ENCODE measurements around the gene SLC3A2. TPM values are rescaled to one million over a fixed set of nuclear protein-coding genes. Genes with fewer than 3 reads are reported as not detected.
A peak's percentile ranks its signal among the peaks of the same experiment; 100 is the strongest.

Gene SLC3A2
- total and polyA plus RNA-seq, 2 of the 13 experiments (the other 11 are each of a cell fraction or from before 2014, with no cell fraction given) = 213 to 226 TPM

GRCh38 chr11:62842171-62842741 is 38.4 kb upstream of the SLC3A2 start (continued):
- TF ChIP-seq ZNF317 (CRISPR knock-in tag; IDR thresholded peaks at IDR 0.05) (no peak), GABPB1 (CRISPR knock-in tag; IDR thresholded peaks at IDR 0.05) (peak; percentile 58), TEAD2 (CRISPR knock-in tag; IDR thresholded peaks at IDR 0.05) (no peak), NR2C2 (CRISPR knock-in tag; IDR thresholded peaks at IDR 0.05; ENCODE audit: borderline replicate concordance) (peak; percentile 11; the same call in 1 of the 2 replicates), ZNF616 (CRISPR knock-in tag; IDR thresholded peaks at IDR 0.05; ENCODE audit: low read depth) (0 out of 2 replicates have a peak, but pooled peaks have one; percentile 39), THRA (CRISPR knock-in tag; IDR thresholded peaks at IDR 0.05; ENCODE audit: borderline replicate concordance) (no peak), TOE1 (CRISPR knock-in tag; IDR thresholded peaks at IDR 0.05) (no peak), ZNF468 (CRISPR knock-in tag; IDR thresholded peaks at IDR 0.05) (no peak), ZNF329 (CRISPR knock-in tag; IDR thresholded peaks at IDR 0.05; ENCODE audit: low read depth) (0 out of 2 replicates have a peak, but pooled peaks have one; percentile 27)
- TF ChIP-seq, protein P1, sequence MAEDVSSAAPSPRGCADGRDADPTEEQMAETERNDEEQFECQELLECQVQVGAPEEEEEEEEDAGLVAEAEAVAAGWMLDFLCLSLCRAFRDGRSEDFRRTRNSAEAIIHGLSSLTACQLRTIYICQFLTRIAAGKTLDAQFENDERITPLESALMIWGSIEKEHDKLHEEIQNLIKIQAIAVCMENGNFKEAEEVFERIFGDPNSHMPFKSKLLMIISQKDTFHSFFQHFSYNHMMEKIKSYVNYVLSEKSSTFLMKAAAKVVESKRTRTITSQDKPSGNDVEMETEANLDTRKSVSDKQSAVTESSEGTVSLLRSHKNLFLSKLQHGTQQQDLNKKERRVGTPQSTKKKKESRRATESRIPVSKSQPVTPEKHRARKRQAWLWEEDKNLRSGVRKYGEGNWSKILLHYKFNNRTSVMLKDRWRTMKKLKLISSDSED (CRISPR knock-in tag; IDR thresholded peaks at IDR 0.05) = no peak
- TF ChIP-seq, protein P2, sequence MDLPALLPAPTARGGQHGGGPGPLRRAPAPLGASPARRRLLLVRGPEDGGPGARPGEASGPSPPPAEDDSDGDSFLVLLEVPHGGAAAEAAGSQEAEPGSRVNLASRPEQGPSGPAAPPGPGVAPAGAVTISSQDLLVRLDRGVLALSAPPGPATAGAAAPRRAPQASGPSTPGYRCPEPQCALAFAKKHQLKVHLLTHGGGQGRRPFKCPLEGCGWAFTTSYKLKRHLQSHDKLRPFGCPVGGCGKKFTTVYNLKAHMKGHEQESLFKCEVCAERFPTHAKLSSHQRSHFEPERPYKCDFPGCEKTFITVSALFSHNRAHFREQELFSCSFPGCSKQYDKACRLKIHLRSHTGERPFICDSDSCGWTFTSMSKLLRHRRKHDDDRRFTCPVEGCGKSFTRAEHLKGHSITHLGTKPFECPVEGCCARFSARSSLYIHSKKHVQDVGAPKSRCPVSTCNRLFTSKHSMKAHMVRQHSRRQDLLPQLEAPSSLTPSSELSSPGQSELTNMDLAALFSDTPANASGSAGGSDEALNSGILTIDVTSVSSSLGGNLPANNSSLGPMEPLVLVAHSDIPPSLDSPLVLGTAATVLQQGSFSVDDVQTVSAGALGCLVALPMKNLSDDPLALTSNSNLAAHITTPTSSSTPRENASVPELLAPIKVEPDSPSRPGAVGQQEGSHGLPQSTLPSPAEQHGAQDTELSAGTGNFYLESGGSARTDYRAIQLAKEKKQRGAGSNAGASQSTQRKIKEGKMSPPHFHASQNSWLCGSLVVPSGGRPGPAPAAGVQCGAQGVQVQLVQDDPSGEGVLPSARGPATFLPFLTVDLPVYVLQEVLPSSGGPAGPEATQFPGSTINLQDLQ (CRISPR knock-in tag; IDR thresholded peaks at IDR 0.05) = 0 out of 2 replicates have a peak, but pooled peaks have one; percentile 30
